Astrocyte (in vitro differentiated cells and primary cell): Measurements from ENCODE around the gene ASB15. TPM values are rescaled to one million over a fixed set of nuclear protein-coding genes. Genes with fewer than 3 reads are reported as not detected.

Source experiments
- DNase-seq: peaks from one replicate; pipeline ENCODE4 v3.0.0-alpha.2; 2010; ENCODE audit warnings: low read depth
- FAIRE-seq: peaks from 2 replicates; lab custom pipeline; 2011; peaks lifted over from hg19 to GRCh38; lab: Jason Lieb, UNC
- H2AFZ ChIP-seq: 2 replicates; pipeline ENCODE4 v1.6.0; 2012; ENCODE audit warnings: low read depth, low read length, inconsistent platforms
- H3K27ac ChIP-seq: 2 replicates; pipeline ENCODE4 v1.5.1; 2011; ENCODE audit warnings: low read depth, low read length, inconsistent platforms
- H3K27me3 ChIP-seq: 2 replicates; pipeline ENCODE4 v1.6.0; 2011; ENCODE audit warnings: low read length, inconsistent platforms; ENCODE audit not compliant: insufficient read depth
- H3K36me3 ChIP-seq: 2 replicates; pipeline ENCODE4 v1.5.1; 2011; ENCODE audit warnings: low read length, inconsistent platforms; ENCODE audit not compliant: insufficient read depth
- H3K4me1 ChIP-seq: 2 replicates; pipeline ENCODE4 v1.5.1; 2011; ENCODE audit warnings: low read length, inconsistent platforms; ENCODE audit not compliant: insufficient read depth
- H3K4me2 ChIP-seq: 2 replicates; pipeline ENCODE4 v1.6.0; 2012; ENCODE audit warnings: low read length, inconsistent platforms
- H3K4me3 ChIP-seq: 2 replicates; pipeline ENCODE4 v1.5.1; 2011; ENCODE audit warnings: low read depth, mild to moderate bottlenecking, low read length, inconsistent platforms; ENCODE audit not compliant: insufficient read depth
- H3K79me2 ChIP-seq: 2 replicates; pipeline ENCODE4 v1.6.0; 2012; ENCODE audit warnings: mild to moderate bottlenecking, low read length, inconsistent platforms; ENCODE audit not compliant: insufficient read depth
- H3K9ac ChIP-seq: 2 replicates; pipeline ENCODE4 v1.6.0; 2012; ENCODE audit warnings: mild to moderate bottlenecking, low read length, inconsistent platforms
- H3K9me3 ChIP-seq: 2 replicates; pipeline ENCODE4 v1.5.1; 2012; ENCODE audit warnings: low read depth, mild to moderate bottlenecking, low read length, inconsistent platforms; ENCODE audit not compliant: insufficient read depth
- H4K20me1 ChIP-seq: 2 replicates; pipeline ENCODE4 v1.6.0; 2012; ENCODE audit warnings: low read length, inconsistent platforms; ENCODE audit not compliant: insufficient read depth
- H3K27ac Mint-ChIP-seq: one replicate; pipeline ENCODE4 v1.8.0; 2021; ENCODE audit warnings: mild to moderate bottlenecking, mixed read lengths; ENCODE audit not compliant: unreplicated experiment
- H3K27me3 Mint-ChIP-seq: one replicate; pipeline ENCODE4 v1.8.0; 2021; ENCODE audit warnings: low read depth, mixed read lengths; ENCODE audit not compliant: unreplicated experiment
- H3K36me3 Mint-ChIP-seq: one replicate; pipeline ENCODE4 v1.8.0; 2021; ENCODE audit warnings: low read depth, mixed read lengths; ENCODE audit not compliant: unreplicated experiment
- H3K4me1 Mint-ChIP-seq: one replicate; pipeline ENCODE4 v1.8.0; 2021; ENCODE audit warnings: low read depth, mixed read lengths; ENCODE audit not compliant: unreplicated experiment
- H3K4me3 Mint-ChIP-seq: one replicate; pipeline ENCODE4 v1.8.0; 2021; ENCODE audit warnings: mild to moderate bottlenecking, moderate library complexity, mixed read lengths; ENCODE audit not compliant: unreplicated experiment
- H3K9me3 Mint-ChIP-seq: one replicate; pipeline ENCODE4 v1.8.0; 2021; ENCODE audit warnings: mild to moderate bottlenecking, mixed read lengths; ENCODE audit not compliant: unreplicated experiment
- EZH2 ChIP-seq: IDR thresholded peaks from 2 replicates; pipeline ENCODE4 v1.6.1; 2012; ENCODE audit warnings: mild to moderate bottlenecking, low read length, inconsistent platforms; ENCODE audit not compliant: insufficient read depth
- total RNA-seq: library from RNA; stranded (reverse); gene quantifications from 2 replicates; pipeline ENCODE4 v1.2.1, GENCODE V29; 2021
- TF ChIP-seq, protein P1 (sequence below): IDR thresholded peaks from 2 replicates; pipeline ENCODE4 v1.5.1; 2011; ENCODE audit warnings: low read depth, mild to moderate bottlenecking, inconsistent platforms, low read length, moderate library complexity; ENCODE audit not compliant: insufficient read depth

Gene ASB15
- total RNA-seq, 1 donor from 2014 or later: not detected

DNA sequence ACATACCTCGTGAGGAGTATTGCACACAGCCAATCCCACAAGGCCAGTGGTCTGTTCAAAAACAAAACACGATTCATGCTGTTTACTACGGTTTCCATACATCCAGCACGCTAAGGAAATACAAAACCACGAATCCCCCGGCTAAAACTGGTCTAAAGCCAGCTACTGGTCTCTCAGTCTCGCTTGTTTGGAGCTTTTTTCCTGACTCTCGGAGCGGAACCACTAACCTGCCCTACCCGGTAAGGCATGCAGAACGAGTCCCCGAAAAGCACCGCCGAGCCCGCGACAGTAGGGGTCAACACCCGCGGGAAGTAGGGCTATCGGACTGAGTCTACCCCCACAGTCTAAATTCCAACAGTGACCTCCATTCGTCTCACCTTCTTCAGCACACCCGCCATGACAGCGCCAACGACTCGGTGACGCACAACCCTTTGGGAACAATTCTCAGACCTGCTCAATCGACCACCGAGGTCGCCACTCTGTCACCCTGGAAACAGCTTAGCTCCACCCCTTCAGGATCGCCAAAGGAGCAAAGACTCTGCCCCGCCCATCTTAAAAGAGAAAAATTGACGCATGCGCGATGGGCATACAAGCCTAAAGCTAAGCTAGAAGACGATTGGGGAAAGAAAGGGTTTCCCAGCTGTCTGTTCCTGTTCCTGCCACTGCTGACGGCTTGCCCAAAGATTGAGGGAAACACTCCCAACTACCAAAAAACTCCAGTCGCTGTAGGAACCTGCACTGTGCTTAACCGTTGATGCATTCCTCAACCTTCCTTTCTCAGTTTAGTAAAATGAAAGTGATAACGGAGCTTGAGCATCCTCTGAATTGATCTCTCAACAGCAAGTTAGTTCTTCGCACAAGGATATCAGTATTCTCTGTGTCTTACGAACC, 44.0 kb upstream of the ASB15 start, which contains the start of gene NDUFA5:
NDUFA5 (minus strand) TSS at position 421 of the 891 bp plus-strand sequence; CDS start at position 398, 23 bp downstream.
- TF ChIP-seq, protein P1, sequence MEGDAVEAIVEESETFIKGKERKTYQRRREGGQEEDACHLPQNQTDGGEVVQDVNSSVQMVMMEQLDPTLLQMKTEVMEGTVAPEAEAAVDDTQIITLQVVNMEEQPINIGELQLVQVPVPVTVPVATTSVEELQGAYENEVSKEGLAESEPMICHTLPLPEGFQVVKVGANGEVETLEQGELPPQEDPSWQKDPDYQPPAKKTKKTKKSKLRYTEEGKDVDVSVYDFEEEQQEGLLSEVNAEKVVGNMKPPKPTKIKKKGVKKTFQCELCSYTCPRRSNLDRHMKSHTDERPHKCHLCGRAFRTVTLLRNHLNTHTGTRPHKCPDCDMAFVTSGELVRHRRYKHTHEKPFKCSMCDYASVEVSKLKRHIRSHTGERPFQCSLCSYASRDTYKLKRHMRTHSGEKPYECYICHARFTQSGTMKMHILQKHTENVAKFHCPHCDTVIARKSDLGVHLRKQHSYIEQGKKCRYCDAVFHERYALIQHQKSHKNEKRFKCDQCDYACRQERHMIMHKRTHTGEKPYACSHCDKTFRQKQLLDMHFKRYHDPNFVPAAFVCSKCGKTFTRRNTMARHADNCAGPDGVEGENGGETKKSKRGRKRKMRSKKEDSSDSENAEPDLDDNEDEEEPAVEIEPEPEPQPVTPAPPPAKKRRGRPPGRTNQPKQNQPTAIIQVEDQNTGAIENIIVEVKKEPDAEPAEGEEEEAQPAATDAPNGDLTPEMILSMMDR: no peak
- TF ChIP-seq EZH2: no peak
- Mint-ChIP-seq H3K4me3 (no peak within 1 kb of the TSS), H3K9me3 (no peaks in the 10 kb centered on the region), H3K27me3 (no peaks in the 10 kb centered on the region), H3K36me3 (no peaks in the 10 kb centered on the region), H3K27ac (no peak within 1 kb of the TSS), H3K4me1 (no peaks in the 10 kb centered on the region)
- H3K36me3 ChIP-seq: no peaks in the 10 kb centered on the region
- H3K9ac ChIP-seq: peak within 1 kb of the TSS; percentile 94
- H3K4me1 ChIP-seq: no peaks in the 10 kb centered on the region
- DNase-seq (peak; percentile 98), FAIRE-seq (peak; percentile 76)
- no peaks in the 10 kb centered on the region for H4K20me1 ChIP-seq
- peak within 1 kb of the TSS; percentile 90 for H2AFZ ChIP-seq
- no peaks in the 10 kb centered on the region for H3K9me3 ChIP-seq
- H3K79me2 ChIP-seq: peaks cover 36% of the 10 kb centered on the region
- peak within 1 kb of the TSS; percentile 98 for H3K4me3 ChIP-seq
- no peaks in the 10 kb centered on the region for H3K27me3 ChIP-seq
- H3K27ac ChIP-seq: peak within 1 kb of the TSS; percentile 93
- H3K4me2 ChIP-seq: peak within 1 kb of the TSS; percentile 85

DNA sequence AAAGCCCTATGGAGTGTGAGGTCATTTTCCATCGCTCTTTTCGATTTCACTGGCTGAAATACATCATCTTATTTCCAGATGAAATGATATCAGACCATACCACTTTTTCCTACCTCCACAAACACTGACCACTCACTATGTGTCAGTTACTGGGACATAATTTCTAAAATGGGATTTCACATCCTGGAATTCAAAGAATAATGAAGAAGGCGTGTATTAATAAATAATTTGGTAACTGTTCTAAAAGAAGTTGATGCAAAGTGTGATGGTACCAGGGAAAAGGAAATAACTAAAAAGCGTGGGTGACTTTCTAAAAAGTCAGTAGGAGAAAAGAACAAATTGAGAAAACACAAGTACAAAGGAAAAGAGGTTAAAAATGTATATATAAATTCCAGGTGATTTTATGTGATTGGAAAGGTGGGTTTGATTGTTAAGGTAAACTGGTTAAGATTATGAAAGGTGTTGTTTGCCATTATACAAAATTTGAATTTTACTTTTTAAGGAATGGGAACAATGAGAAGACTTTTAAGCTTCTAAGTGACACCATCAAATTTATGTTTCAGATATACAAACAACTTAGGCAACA, 43.2 kb upstream of the ASB15 start:
- no peak for FAIRE-seq
- no peak for DNase-seq
- Histone ChIP-seq H3K4me3 (peak overlapping the region; percentile 98), H3K79me2 (peaks cover 29% of the 10 kb centered on the region), H3K36me3 (no peaks in the 10 kb centered on the region), H3K9ac (peak overlapping the region; percentile 94), H3K4me1 (no peaks in the 10 kb centered on the region), H3K4me2 (peak overlapping the region; percentile 85), H4K20me1 (no peaks in the 10 kb centered on the region), H3K9me3 (no peaks in the 10 kb centered on the region), H3K27ac (peak overlapping the region; percentile 65), H3K27me3 (no peaks in the 10 kb centered on the region), H2AFZ (peak overlapping the region; percentile 90)
- TF ChIP-seq, protein P1: no peak
- no peak for TF ChIP-seq EZH2
- Mint-ChIP-seq H3K9me3 (no peaks in the 10 kb centered on the region), H3K4me1 (no peaks in the 10 kb centered on the region), H3K4me3 (no peak overlapping the region), H3K27me3 (no peaks in the 10 kb centered on the region), H3K27ac (no peak overlapping the region), H3K36me3 (no peaks in the 10 kb centered on the region)
